ENCODE data around the gene CASP3.
"Not testable (repeated sequence)": the region's sequence is repeated elsewhere in the genome, so short reads cannot be mapped to it uniquely, and the experiment has no call there.

The CASP3 gene

GRCh38 chr4:184662236-184662635 is 13.0 kb upstream of the CASP3 start:
- DNase-seq = no peak

- no peak for DNase-seq
Observed at GRCh38 chr4:184660978-184661377, 11.7 kb upstream of the CASP3 start.

- not testable (repeated sequence) for DNase-seq
Observed at GRCh38 chr4:184657820-184658219, 8.6 kb upstream of the CASP3 start.

GRCh38 chr4:184657144-184657543 is 7.9 kb upstream of the CASP3 start:
- DNase-seq = no peak

- DNase-seq = no peak
Observed at GRCh38 chr4:184655889-184656869, 6.9 kb upstream of the CASP3 start.

- peak in 1 of 2 experiments; percentile 14 for DNase-seq
Observed at GRCh38 chr4:184653650-184654049, 4.4 kb upstream of the CASP3 start.

GRCh38 chr4:184652681-184653080 is 3.4 kb upstream of the CASP3 start:
- DNase-seq = not testable (repeated sequence)

- no peak for DNase-seq
Observed at GRCh38 chr4:184651899-184652298, 2.7 kb upstream of the CASP3 start.

GRCh38 chr4:184649971-184650855 is 966 bp upstream of the CASP3 start:
- DNase-seq = peak in 1 of 2 experiments; percentile 23

GRCh38 chr4:184648313-184649025 is 778 bp downstream of the CASP3 start:
- peak in 1 of 2 experiments; percentile 5 for DNase-seq

- peak in 1 of 2 experiments; percentile 8 for DNase-seq
Observed at GRCh38 chr4:184648054-184648312, 1.3 kb downstream of the CASP3 start.

- no peak for DNase-seq
Observed at GRCh38 chr4:184647266-184648053, 1.8 kb downstream of the CASP3 start.

GRCh38 chr4:184645904-184646610 is 3.2 kb downstream of the CASP3 start:
- DNase-seq = no peak

GRCh38 chr4:184644553-184645307 is 4.5 kb downstream of the CASP3 start:
- DNase-seq = no peak

- no peak for DNase-seq
Observed at GRCh38 chr4:184643731-184644130, 5.5 kb downstream of the CASP3 start.

- DNase-seq = no peak
Observed at GRCh38 chr4:184641451-184641850, 7.8 kb downstream of the CASP3 start.

GRCh38 chr4:184641022-184641421 is 8.2 kb downstream of the CASP3 start:
- no peak for DNase-seq

- no peak for DNase-seq
Observed at GRCh38 chr4:184636897-184637296, 12.3 kb downstream of the CASP3 start.

- no peak for DNase-seq
Observed at GRCh38 chr4:184636144-184636543, 13.1 kb downstream of the CASP3 start.

- DNase-seq = no peak
Observed at GRCh38 chr4:184635381-184635780, 13.9 kb downstream of the CASP3 start.

- DNase-seq = no peak
Observed at GRCh38 chr4:184632842-184633241, 16.4 kb downstream of the CASP3 start.
